ENCODE results near the gene TMC7.

Gene TMC7

DNA sequence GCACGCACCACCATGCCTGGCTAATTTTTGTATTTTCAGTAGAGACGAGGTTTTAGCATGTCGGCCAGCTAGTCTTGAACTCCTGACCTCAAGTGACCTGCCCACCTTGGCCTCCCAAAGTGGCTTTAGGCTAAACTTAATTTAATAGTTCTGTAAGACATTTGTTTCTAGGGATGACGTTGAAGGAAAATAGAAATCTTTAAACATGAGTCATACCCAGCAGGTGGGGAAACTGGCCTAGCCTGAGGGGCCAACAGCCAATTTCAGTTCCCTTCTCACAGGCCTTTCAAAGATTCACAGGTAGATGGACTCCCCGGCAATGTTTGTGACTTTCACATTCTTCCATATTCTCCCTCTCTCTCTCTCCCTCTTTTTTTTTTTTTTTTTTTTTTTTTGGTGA lies 111.9 kb downstream of the TMC7 start:
- ChIA-PET POLR2A (interaction anchor here (1.4 kb wide), 1 partner anchor 28 kb away, joined by 3 read pairs; the partner anchor contains the start of gene COQ7), CTCF (interaction anchor here (0.8 to 4.6 kb wide), 6 partner anchors 9 to 407 kb away, joined by 3 to 41 read pairs (median 5); partner anchors contain the start of genes ITPRIPL2 and TMC7)
- H3K4me3 ChIP-seq (ENCODE audit: low read depth, low read length) = no peak overlapping the region
- DNase-seq (ENCODE audit: low read depth, low spot score) = no peak
- TF ChIP-seq, protein P1, sequence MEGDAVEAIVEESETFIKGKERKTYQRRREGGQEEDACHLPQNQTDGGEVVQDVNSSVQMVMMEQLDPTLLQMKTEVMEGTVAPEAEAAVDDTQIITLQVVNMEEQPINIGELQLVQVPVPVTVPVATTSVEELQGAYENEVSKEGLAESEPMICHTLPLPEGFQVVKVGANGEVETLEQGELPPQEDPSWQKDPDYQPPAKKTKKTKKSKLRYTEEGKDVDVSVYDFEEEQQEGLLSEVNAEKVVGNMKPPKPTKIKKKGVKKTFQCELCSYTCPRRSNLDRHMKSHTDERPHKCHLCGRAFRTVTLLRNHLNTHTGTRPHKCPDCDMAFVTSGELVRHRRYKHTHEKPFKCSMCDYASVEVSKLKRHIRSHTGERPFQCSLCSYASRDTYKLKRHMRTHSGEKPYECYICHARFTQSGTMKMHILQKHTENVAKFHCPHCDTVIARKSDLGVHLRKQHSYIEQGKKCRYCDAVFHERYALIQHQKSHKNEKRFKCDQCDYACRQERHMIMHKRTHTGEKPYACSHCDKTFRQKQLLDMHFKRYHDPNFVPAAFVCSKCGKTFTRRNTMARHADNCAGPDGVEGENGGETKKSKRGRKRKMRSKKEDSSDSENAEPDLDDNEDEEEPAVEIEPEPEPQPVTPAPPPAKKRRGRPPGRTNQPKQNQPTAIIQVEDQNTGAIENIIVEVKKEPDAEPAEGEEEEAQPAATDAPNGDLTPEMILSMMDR (IDR thresholded peaks at IDR 0.05; ENCODE audit: insufficient read depth, low read length, missing control alignments) = no peak

DNA sequence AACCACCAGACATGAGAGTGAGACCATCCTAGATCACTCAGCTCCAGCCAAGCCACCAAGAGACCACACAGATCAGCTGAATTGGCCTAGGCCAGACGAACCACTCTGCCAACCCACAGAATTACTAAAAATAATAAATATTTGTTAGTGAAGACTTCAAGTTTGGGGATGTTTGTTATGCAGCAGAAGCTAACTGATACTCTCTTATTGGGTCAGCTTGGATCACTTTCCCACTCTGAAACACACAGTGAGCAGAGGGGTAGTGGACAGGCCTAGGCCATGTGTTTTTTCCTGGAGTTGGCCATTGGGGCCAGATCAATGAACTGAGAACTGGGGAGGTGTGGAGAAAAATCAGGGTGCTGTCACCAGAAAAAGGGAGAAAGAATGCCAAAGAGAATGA lies 114.4 kb downstream of the TMC7 start:
- POLR2A ChIA-PET = no interaction called here
- no peak overlapping the region for H3K4me3 ChIP-seq (ENCODE audit: low read depth, low read length)
- CTCF ChIA-PET = interaction anchor here (4.6 kb wide), 1 partner anchor 12 kb away, joined by 41 read pairs; no protein-coding TSS in a partner anchor
- TF ChIP-seq, protein P1 (IDR thresholded peaks at IDR 0.05; ENCODE audit: insufficient read depth, low read length, missing control alignments) = no peak
- no peak for DNase-seq (ENCODE audit: low read depth, low spot score)

DNA sequence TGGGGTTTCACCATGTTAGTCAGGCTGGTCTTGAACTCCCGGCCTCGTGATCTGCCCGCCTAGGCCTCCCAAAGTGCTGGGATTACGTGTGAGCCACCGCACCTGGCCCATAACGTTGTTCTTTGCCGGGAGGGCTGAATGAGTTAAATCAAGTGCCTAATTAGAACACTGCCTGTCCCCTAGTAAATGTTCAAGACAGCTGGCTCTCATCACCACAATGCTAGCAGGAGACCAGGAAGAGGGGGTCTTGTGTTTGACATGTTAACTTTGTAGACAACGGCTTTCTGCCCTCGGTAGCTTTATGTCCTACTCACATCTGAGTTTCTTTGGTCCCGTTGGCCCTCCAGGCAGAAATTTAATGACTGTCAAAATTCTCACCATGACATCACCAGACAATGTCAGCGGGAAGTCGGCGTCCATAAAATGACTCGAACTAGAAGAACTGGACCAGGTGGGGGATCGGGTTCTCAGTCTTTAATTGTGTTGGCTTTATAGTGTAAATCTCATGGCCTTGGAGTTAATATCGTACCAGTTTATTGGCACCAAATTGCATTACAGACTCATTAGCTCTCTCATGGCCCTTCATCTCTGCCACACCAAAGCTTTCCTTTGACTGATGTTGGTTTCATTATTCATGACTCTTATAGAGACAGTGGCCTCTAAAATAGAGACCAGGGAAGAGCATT lies 118.6 kb downstream of the TMC7 start:
- CTCF ChIA-PET = interaction anchor here (1.6 kb wide), 1 partner anchor 16 kb away, joined by 7 read pairs; no protein-coding TSS in a partner anchor

DNA sequence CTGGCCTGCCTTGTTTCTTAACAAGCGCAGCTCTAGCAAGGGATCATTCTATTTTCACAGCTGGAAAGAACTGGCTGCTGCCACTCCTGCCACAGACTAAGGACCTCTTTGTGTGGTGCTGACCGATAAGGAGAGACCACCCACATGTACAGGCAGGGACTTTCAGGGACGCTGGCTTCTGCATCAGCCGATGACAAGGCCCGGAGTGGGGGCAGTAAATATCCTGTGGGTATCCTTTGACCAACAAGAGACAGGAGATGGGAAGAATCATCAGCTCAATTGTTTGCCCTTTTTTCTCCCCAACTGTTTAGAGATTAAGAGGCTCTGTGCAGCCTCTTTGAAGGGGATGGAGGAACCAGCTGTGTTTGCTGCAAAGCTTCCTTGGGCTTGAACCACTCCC lies 120.9 kb downstream of the TMC7 start:
- ChIA-PET POLR2A (no interaction called here), CTCF (interaction anchor here (1.0 to 4.1 kb wide), 4 partner anchors 10 to 19 kb away, joined by 3 to 26 read pairs (median 6); partner anchors contain the start of gene ITPRIPL2)
- no peak for DNase-seq (ENCODE audit: low read depth, low spot score)
- TF ChIP-seq, protein P1 (IDR thresholded peaks at IDR 0.05; ENCODE audit: insufficient read depth, low read length, missing control alignments) = no peak
- H3K4me3 ChIP-seq (ENCODE audit: low read depth, low read length) = no peak overlapping the region

More for the DNA sequence above, 118.6 kb downstream of the TMC7 start:
- H3K4me3 ChIP-seq (ENCODE audit: low read depth, low read length) = no peak overlapping the region
- POLR2A ChIA-PET = interaction anchor here (0.6 kb wide), 1 partner anchor 48 kb away, joined by 3 read pairs; no protein-coding TSS in a partner anchor
- DNase-seq (ENCODE audit: low read depth, low spot score) = no peak
- TF ChIP-seq, protein P1 (IDR thresholded peaks at IDR 0.05; ENCODE audit: insufficient read depth, low read length, missing control alignments) = no peak

DNA sequence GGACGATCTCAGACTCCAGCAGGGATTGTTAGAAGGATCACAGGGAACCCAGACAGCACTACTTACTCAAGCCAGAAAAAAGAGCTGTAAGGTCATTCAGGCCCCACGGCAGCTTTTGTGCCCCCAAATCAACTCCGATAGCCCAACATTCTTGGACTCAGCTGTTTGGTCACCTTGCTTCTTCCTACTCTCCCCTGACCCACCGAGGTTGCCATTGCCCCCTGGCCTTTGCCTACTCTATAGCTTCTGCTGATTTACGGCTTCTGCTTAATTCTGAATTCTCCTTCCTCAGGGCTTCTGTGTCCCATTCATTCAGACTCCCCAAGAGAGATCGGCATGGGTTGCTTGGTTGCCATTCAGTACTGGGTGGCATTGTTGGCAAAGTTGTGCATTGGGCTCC lies 121.4 kb downstream of the TMC7 start:
- ChIA-PET CTCF (interaction anchor here (1.0 to 4.1 kb wide), 5 partner anchors 10 to 75 kb away, joined by 3 to 26 read pairs (median 6); no protein-coding TSS in a partner anchor), POLR2A (no interaction called here)
- TF ChIP-seq, protein P1 (IDR thresholded peaks at IDR 0.05; ENCODE audit: insufficient read depth, low read length, missing control alignments) = no peak
- no peak overlapping the region for H3K4me3 ChIP-seq (ENCODE audit: low read depth, low read length)
- no peak for DNase-seq (ENCODE audit: low read depth, low spot score)

DNA sequence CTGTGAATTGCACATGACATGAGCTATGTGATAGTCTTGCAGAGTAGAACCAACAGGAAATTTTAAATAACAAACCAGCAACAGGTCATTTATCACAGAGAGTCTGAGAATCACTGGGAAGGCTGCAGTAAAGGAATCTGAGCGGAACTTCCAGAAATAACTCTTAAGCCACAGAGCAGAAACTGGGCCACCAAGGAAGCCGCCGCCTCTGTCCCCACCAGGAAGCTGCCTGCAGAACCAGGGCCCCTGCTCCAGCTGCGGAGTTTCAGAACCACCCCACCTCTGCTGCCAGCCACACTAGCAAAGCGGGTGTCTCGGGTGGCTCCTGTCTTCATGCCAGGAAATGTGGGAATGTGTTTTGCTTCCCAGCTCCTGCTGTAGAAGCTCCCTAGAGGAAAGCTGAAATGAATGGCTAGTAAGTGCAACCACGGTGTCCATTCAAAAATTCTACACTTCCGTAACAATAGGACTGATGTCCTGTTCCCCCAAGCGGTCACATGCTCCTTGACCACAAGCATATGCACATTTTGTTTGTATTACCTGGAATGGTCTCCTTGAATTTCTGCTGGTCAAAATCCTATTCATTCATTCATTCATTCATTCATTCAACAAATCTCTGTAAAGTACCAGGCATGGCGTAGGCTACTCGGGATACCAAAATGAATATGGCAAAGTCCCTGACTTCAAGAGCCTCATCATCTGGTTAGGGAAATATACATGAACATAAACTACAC lies 122.3 kb downstream of the TMC7 start:
- no peak overlapping the region for H3K4me3 ChIP-seq (ENCODE audit: low read depth, low read length)
- DNase-seq (ENCODE audit: low read depth, low spot score) = no peak
- TF ChIP-seq, protein P1 (IDR thresholded peaks at IDR 0.05; ENCODE audit: insufficient read depth, low read length, missing control alignments) = no peak
- ChIA-PET POLR2A (no interaction called here), CTCF (interaction anchor here (1.0 to 4.1 kb wide), 4 partner anchors 11 to 74 kb away, joined by 3 to 26 read pairs (median 6); no protein-coding TSS in a partner anchor)

Measured in AG04449 (cell line).